ENCODE results near the gene TUBGCP6.

Gene TUBGCP6

DNA sequence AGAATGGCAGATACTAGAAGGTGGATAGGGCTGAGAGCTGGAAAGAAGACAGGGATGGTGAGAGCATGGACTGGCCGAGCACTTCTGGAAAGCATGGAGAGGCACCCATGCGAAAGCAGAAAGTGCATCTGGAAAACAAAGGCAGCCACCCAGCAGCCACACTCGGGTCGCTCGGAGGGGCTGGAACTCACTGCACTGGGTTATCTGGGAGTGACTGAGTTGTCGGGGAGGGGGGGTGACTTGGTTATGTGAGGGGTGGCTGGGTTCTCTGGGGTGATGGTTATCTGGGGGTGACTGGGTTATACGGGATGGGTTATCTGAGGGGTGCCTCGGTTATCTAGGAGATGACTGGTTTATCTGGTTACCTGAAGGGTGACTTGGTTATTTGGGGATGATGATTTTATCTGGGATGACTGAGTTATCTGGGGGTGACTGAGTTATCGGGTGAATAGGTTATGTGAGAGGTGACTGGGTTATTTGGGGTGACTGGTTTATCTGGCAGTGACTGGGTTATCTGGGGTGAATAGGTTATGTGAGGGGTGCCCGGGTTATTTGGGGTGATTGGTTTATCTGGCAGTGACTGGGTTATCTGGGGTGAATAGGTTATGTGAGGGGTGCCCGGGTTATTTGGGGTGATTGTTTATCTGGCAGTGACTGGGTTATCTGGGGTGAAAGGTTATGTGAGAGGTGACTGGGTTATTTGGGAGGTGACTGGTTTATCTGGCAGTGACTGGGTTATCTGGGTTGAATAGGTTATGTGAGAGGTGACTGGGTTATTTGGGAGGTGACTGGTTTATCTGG is 76.9 kb downstream of the TUBGCP6 start:
- DNase-seq: no peak

All from fibroblast of skin of scalp (primary cell).